Cardiac fibroblast (primary cell): ENCODE results near the gene C20orf202.

Experiments used
- DNase-seq, 2 donors: peaks; one replicate each; pipeline versions ENCODE4 v3.0.0 to v3.0.0-alpha.2; 2010; ENCODE audit warnings: low read depth in 2 of 2
- H3K4me3 ChIP-seq, 2 donors: replicated peaks in 1 of 2; 1 replicate in 1 of 2; 2 replicates in 1 of 2; pipeline ENCODE4 v1.5.1; 2011; ENCODE audit warnings: low read depth in 2 of 2, low read length in 2 of 2, mild to moderate bottlenecking in 2 of 2, moderate library complexity in 1 of 2
- TF ChIP-seq, protein P1 (sequence below): IDR thresholded peaks from one replicate; pipeline ENCODE4 v1.5.1; 2011; ENCODE audit warnings: low read depth, mild to moderate bottlenecking, low read length, inconsistent platforms

C20orf202 gene

DNA sequence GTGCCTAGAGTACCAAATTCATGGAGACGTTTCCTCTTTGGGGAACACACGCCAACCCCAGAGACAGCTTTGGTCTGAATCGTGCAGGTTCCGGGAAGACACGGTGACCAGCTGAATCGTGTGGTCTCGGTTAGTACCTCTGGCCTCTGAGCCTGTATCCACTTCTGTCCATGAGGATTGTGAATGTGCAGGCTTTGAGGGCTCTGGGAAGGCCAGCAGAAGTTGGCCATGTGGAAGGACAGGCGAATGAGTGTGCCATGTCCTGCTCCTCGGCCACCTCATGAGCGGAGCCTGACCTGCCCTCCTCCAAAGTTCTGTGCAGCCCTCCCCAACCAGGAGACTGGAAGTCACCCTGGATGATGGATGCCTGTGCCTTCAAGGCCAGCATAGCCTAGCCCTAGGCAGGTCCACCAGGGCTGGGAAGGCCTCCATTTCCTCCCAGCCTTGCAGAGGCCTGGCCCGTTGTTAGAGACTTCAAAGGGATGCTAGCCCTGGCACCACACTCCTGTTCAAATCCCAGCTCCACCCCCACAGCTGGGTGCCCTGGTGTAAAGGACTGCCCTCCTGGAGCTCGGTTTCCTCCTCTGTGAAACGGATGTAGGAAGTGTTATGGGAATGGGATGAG, 16.8 kb upstream of the C20orf202 start:
- no peak overlapping the region for H3K4me3 ChIP-seq
- TF ChIP-seq, protein P1, sequence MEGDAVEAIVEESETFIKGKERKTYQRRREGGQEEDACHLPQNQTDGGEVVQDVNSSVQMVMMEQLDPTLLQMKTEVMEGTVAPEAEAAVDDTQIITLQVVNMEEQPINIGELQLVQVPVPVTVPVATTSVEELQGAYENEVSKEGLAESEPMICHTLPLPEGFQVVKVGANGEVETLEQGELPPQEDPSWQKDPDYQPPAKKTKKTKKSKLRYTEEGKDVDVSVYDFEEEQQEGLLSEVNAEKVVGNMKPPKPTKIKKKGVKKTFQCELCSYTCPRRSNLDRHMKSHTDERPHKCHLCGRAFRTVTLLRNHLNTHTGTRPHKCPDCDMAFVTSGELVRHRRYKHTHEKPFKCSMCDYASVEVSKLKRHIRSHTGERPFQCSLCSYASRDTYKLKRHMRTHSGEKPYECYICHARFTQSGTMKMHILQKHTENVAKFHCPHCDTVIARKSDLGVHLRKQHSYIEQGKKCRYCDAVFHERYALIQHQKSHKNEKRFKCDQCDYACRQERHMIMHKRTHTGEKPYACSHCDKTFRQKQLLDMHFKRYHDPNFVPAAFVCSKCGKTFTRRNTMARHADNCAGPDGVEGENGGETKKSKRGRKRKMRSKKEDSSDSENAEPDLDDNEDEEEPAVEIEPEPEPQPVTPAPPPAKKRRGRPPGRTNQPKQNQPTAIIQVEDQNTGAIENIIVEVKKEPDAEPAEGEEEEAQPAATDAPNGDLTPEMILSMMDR: no peak
- DNase-seq: no peak

DNA sequence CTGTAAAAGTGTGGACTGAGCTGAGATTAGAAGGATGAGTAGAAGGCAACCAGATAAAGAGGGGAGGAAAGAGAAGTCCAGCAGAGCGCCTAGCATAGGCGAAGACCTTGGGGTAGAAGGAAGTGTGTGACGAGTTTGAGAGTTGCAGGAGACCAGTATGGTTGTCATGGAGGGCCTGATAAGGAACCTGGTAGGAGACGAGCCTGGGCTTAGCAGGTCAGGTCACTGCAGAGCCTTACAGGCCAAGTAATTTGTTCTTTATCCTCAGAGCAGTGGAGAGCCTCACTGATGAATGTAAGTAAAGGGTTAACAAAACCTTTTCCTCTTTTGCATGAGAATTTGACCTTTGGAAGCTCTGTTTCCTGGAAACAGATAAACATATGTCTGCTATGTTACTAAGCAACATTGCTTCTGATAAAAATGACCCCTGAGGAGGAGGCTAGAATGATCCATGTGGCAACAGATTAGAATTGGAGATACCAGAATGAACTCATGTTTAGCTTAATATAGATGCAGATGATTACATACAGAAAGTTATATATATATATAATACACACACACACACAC, 15.6 kb upstream of the C20orf202 start:
- peak in 1 of 2 donors; percentile 25 for DNase-seq
- H3K4me3 ChIP-seq: no peak overlapping the region
- TF ChIP-seq, protein P1: no peak

DNA sequence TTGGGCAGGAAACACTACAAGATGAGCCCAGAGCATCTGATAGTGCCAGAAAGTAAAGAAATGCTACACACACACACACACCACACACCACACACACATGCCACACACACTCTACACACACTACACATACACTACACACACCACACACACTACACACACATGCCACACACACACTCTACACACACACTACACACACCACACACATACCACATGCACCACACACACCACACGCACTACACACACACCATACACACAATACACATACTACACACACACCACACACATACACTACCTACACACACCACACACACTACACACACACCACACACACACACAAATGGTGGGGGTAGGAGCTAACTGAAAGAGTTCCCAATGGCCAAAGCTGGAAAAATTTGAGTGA, 14.9 kb upstream of the C20orf202 start:
- TF ChIP-seq, protein P1: no peak
- DNase-seq: no peak
- H3K4me3 ChIP-seq: no peak overlapping the region

DNA sequence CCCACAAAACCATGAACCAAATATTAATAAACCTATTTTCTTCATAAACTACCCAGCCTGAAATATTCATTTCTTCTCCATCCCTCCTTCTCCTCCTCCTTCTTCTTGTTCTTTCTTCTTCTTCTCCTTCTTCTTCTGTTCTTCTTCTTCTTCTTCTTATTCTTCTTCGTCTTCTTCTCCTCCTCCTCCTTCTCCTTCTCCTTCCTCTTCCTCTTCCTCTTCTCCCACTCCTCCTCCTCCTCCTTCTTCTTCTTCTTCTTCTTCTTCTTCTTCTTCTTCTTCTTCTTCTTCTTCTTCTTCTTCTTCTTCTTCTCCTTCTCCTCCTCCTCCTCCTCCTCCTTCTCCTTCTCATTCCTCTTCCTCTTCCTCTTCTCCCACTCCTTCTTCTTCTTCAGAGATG, 13.4 kb upstream of the C20orf202 start:
- H3K4me3 ChIP-seq: no peak overlapping the region
- TF ChIP-seq, protein P1: no peak
- DNase-seq: no peak

DNA sequence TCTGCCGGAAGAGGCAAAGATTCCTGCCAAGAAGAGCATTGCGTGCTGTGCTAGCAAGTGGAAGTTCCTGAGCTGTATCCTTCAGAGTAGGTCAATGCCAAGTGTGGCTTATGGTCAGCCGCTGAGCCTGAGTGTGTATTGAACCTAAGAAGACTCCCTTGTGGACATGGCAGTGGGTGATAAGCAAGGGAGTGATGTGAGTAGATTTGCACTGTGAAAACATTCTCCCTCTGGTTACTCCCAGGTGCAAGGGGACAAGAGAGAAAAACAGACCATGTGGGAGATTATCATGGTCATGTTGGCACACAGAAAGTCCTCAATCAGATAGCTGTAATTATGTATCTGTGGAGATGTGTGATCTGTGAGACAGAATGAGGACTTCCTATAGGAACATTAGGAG, 12.4 kb upstream of the C20orf202 start:
- no peak overlapping the region for H3K4me3 ChIP-seq
- TF ChIP-seq, protein P1: no peak
- DNase-seq: no peak

DNA sequence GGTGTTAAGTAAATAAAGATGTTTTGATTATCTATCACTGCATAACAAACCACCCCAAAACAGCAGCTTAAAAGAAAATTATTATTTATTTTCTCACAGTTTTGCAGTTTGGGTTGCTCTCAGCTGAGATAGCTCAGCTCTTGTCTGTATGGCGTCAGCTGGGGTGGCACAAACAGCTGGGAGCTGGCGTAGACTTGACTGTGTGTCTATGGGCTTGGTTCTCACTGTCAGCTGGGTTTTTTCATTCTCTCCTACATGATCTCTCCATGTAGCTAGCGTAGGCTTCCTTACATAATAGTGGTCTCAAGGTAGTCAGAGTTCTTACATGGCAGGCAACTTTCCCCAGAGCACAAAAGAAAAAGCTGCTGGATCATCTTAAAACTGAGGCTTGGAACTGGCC, 12.0 kb upstream of the C20orf202 start:
- no peak overlapping the region for H3K4me3 ChIP-seq
- TF ChIP-seq, protein P1: no peak
- DNase-seq: no peak

DNA sequence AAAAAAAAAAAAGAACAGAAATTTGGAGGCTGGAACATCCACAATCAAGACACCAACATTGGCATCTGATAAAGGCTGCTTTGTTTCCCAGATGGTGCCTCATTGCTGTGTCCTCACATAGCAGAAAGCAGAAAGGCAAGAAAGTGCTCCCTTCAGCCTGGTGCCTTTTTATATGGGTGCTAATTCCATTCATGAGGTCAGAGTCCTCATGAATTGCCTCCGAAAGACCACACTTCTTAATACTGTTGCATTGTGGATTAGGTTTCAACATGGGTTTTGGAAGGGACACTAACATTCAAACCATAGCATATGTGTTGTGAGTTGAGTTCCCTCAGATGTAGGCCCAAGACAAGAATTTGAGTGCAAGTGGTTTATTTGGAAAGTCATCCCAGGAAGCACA, 8.0 kb upstream of the C20orf202 start:
- TF ChIP-seq, protein P1: no peak
- no peak overlapping the region for H3K4me3 ChIP-seq

More for the DNA sequence above, 8.0 kb upstream of the C20orf202 start:
- no peak for DNase-seq
